SW 1271 (cell line): ENCODE data around the gene ZNF830.
"Not testable (repeated sequence)": the region's sequence is repeated elsewhere in the genome, so short reads cannot be mapped to it uniquely, and the experiment has no call there.

Source experiments
- DNase-seq, 2 experiments: peaks; one replicate each; lab custom pipeline; 2025; lab: John Stamatoyannopoulos, UW

The ZNF830 gene

GRCh38 chr17:34991606-34992005 lies 30.3 kb downstream of the ZNF830 start:
- no peak for DNase-seq

- DNase-seq = no peak
Observed at GRCh38 chr17:34993031-34993430, 31.7 kb downstream of the ZNF830 start.

- DNase-seq = no peak
Observed at GRCh38 chr17:34996422-34997285, 35.3 kb downstream of the ZNF830 start.

GRCh38 chr17:34997355-34997862 lies 36.1 kb downstream of the ZNF830 start:
- DNase-seq = no peak

GRCh38 chr17:34998205-34998604 lies 36.9 kb downstream of the ZNF830 start:
- DNase-seq = peak in 1 of 2 experiments; percentile 38

- no peak for DNase-seq
Observed at GRCh38 chr17:34999456-34999855, 38.1 kb downstream of the ZNF830 start.

- not testable (repeated sequence) for DNase-seq
Observed at GRCh38 chr17:35000965-35001364, 39.6 kb downstream of the ZNF830 start.

- no peak for DNase-seq
Observed at GRCh38 chr17:35001549-35001948, 40.2 kb downstream of the ZNF830 start.

GRCh38 chr17:35002876-35003551 lies 41.7 kb downstream of the ZNF830 start:
- DNase-seq = no peak

GRCh38 chr17:35003778-35004177 lies 42.4 kb downstream of the ZNF830 start:
- DNase-seq = no peak

GRCh38 chr17:35006345-35006744 lies 45.0 kb downstream of the ZNF830 start:
- no peak for DNase-seq

- DNase-seq = no peak
Observed at GRCh38 chr17:35006961-35007360, 45.6 kb downstream of the ZNF830 start.

- DNase-seq = no peak
Observed at GRCh38 chr17:35010093-35010492, 48.8 kb downstream of the ZNF830 start.

- DNase-seq = no peak
Observed at GRCh38 chr17:35011671-35012216, 50.4 kb downstream of the ZNF830 start.
